ENCODE measurements around the gene RMP24.

- no peak for TF ChIP-seq CTCF (IDR thresholded peaks at IDR 0.05)
- TF ChIP-seq POLR2A (IDR thresholded peaks at IDR 0.05) = no peak
Measured at GRCh38 chr18:36017232-36017631, 44.8 kb downstream of the RMP24 start.
